Superior temporal gyrus (tissue), 1 donor: ENCODE data around the gene ADGRG6.

Source experiments
- DNase-seq: peaks from one replicate; pipeline ENCODE4 v3.0.0-alpha.2; 2016; ENCODE audit errors: extremely low spot score

Gene ADGRG6

DNA sequence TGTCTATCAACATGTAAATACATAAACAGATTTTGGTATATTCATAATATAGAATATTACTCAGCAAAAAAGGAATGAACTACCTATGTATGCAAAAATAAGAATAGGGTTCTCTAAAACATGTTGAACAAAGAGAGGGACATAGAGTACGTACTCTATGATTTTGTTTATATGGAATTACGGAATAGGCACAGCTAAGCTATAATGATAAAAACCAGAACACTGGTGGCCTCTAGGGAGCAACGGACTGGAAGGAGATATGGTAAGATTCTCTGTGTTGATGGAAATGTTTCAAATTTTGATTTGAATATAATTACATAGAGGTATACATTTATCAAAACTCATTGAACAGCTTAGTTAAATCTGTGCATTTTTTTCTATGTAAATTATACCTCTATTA, 19.6 kb downstream of the ADGRG6 start:
- no peak for DNase-seq

DNA sequence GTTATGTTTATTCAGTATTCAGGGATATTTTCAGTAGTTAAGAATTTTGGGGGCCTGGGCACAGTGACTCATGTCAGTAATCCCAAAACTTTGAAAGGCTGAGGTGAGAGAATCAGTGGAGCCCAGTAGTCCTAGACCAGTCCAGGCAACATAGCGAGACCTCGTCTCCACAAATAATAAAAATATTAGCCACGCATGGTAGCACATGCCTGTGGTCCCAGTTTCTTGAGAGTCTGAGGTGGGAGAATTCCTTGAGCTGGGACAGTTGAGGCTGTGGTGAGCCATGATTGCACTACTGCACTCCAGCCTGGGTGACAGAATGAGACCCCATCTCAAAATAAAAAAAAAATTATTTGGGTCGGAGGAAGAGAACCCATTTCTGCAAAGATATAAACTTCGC, 20.3 kb downstream of the ADGRG6 start:
- DNase-seq = no peak

DNA sequence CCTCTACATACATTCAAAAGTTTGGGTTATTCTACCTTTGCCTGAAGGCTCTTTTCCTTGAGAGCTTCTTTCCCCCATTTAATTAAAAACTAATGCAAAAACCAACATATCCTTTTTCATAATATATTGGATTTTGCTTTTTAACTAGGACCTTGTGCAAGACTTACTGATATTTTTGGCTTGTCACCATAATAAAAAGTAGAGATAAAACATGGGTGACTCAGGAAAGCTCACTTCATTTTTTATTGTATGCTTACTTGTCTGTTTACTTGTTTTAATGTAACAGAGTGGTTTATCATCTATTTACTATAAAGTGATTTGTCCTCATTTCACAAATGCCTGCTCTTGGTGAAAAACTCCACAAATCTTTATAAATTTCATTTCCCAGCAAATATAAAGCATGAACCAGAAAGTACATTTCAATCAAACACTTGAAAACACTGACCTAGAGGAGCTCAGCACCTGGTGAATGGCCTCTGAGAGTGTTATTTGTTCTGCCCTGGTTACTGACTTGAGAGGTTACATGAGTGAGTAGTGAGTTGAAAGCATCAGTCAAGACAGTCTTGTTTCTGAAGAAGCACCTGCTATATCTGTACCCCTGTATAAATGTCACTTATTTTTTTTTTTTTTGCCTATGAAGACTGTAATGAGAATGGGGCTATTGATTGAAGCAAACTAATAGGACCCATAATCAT, 20.8 kb downstream of the ADGRG6 start:
- DNase-seq = no peak

- DNase-seq = no peak
Observed at GRCh38 chr6:142323377-142323776, 21.6 kb downstream of the ADGRG6 start.

GRCh38 chr6:142324111-142324510, 22.3 kb downstream of the ADGRG6 start:
- DNase-seq = no peak

GRCh38 chr6:142325111-142325510, 23.3 kb downstream of the ADGRG6 start:
- DNase-seq = no peak

GRCh38 chr6:142326540-142326939, 24.7 kb downstream of the ADGRG6 start:
- no peak for DNase-seq

- no peak for DNase-seq
Observed at GRCh38 chr6:142328070-142328469, 26.3 kb downstream of the ADGRG6 start.

GRCh38 chr6:142329486-142330113, 27.8 kb downstream of the ADGRG6 start:
- no peak for DNase-seq

DNA sequence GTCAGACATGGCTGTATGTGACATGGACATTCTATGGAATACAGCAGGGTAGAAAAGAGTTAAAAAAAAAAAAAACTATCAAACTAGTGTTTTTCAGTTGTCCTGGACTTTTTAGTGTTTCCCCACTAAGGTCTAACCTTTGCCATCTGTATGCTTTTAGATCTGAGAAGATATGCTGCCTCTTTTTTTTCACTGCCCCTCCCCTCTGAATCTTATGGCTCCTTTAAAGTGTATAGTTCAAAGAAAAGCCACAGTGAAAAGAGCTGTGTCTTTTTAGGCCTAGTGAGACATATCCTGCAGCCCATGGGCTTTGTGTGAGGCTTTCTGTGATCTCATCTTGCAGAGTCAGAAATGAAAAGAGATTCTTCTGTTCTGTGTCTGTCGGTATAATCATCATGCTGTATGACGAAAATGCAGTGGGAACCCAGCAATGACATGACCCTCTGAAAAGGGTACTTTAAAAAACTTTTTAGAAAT, 29.3 kb downstream of the ADGRG6 start:
- no peak for DNase-seq

DNA sequence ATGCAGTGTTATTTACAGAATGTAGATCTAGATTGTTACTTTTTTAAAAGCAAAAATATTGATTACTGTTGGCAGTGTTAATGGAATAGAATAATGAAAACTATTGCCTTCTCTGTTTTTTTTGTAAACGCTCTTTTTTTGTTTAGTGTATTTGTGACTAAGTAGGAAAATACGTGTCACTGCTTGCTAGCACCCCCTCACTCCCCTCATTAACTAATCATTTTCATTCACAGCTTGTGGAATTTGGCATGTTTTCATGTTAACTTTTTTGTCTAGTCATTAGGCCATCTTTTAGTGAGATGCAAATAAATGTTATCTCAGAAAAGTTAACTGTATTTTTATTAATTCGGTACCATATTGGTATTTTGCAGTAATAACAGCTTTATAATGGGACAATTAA, 29.8 kb downstream of the ADGRG6 start:
- no peak for DNase-seq

DNA sequence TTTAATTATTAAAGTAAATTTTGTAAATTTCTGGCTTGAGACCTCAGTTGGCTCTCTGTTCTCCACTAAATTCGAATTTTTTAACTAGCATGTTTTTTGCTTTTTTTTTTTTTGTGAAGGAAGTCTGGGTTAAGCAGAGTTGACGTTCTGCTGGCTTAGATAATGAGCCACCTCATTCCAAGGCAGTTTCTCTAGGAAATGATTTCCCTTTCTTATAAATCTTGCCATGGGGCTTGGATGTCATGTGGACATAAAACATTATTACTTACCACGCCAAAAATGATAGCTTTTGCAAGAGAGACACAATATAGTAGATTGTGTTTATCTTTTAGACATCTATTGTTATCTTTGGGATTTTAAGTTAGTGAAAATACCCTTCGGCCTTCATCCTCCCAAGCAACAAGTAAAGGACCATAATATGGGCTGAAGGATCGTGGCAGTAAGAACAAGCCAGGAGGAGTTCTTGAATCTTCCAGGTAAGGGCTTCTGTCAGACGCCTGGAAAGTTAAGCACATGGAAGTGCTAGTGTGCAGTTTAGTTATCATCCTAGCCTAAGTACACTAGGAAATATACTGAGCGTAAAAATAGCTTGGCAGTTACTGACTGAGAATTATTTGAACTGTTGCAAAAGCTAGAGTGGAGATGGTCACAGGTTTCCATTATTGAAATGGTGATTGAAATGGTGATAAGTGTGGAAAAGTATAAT, 30.7 kb downstream of the ADGRG6 start:
- no peak for DNase-seq

DNA sequence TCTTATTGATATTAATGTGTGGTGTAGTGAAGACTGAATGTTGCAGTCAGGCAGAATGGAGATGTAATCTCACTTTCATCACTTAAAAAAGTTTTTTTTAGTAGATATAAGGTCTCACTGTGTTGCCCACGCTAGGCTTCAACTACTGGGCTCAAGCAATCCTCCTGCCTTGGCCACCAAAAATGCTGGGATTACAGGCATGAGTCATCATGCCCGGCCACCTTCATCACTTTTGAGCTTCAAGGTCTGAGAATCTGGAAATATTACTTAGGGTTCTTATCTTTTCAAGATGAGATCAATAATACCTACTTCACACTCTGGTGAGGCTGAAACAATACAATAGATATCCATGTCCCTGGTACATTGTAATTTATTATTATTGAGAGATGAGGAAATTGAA, 31.6 kb downstream of the ADGRG6 start:
- DNase-seq = no peak

GRCh38 chr6:142334294-142334693, 32.5 kb downstream of the ADGRG6 start:
- no peak for DNase-seq

DNA sequence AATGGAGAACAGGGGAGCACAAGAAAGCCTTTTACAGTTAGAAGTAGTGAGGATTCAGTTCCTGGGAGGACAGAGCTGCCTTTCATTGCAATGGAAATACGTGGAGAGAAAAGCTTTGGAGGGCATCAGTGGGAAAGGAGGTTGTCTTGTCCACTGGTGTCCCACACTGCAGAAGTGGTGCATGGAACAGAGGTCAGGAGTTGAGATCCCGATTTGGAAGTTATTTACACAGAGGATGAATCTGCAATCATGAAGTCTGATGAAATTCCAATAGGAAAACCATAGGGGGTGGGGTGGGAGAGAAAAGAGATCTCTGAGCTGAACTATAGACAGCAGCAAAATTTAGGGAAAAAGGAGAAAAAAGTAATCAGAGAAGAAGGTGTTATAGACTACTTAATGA, 33.6 kb downstream of the ADGRG6 start:
- DNase-seq = no peak

DNA sequence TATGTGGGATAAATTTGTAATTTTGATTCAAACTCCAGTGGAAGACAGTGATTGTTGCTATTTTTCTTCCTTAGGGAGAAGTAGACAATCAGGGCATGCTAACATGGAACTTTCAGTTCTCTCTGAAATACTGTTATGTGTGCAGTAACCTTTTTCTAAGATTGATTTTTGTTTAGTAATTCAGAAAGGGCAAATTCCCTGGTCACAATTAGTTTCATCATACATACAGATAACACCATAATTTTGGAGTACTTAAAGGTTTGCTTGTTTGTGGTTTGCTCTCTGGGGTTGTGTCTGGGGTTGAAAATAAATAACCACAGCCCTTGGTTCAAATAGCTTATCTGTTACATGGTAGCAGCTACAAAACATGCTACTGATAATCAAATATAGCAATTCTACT, 34.4 kb downstream of the ADGRG6 start:
- DNase-seq = no peak

DNA sequence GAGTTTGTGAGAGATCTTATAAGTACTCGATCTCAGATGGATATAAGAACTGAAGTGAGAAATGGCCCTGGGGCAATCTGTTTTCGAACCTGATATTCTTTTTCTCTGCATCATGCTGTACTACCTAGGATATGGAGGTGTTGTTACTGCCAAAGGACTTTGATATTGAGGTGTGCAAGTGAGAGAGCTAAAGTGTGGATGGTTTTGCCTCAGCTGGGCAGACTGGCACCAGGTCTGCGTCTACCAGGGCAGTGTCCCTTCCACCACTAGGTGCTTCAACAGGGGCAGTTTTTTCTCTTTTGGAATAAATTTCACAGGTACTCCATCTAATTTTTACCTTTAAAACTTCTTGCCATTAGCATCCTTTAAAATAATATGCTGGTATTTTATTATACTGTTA, 35.0 kb downstream of the ADGRG6 start:
- DNase-seq = no peak

- no peak for DNase-seq
Observed at GRCh38 chr6:142339113-142339512, 37.3 kb downstream of the ADGRG6 start.

GRCh38 chr6:142339968-142340658, 38.3 kb downstream of the ADGRG6 start:
- no peak for DNase-seq

GRCh38 chr6:142341855-142342330, 40.1 kb downstream of the ADGRG6 start:
- no peak for DNase-seq

- DNase-seq = no peak
Observed at GRCh38 chr6:142342986-142343385, 41.2 kb downstream of the ADGRG6 start.

DNA sequence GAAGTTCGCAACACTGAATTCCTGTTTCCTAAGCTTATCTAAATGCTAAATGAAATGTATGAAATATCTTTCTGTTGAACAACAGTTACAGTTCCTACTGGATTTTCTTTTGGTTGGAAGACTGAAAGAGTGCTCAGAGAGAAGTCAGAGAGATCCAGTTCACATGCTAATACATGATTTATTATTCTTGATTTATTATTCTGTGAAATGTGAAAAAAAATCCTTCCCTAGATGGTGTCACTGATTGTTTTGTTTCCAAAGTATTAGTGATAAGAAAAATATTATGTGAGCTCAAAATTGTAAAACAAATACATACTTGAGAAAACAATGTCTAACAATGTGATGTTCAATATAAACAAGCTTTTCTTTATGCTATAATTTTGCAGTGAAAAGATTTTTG, 42.1 kb downstream of the ADGRG6 start:
- no peak for DNase-seq
